GM23338 (cell line): Measurements from ENCODE around the gene SGCD.

Experiments
- CREB1 ChIP-seq: fragments of 250-450 bp; sonication (Bioruptor Pico); IDR thresholded peaks from 2 replicates; pipeline ENCODE4 v1.5.0; 2020; ENCODE audit warnings: low read depth, mild to moderate bottlenecking, moderate library complexity
- CTCF ChIP-seq, 2 experiments: fragments of 200-600 bp in 1 of 2; sonication (generic) in 1 of 2; conservative IDR thresholded peaks; 2 replicates each; pipeline versions ENCODE4 v1.5.1 to v1.6.1; 2016 to 2017; ENCODE audit warnings: antibody characterized with exemption in 2 of 2, low read depth in 2 of 2, mild to moderate bottlenecking in 2 of 2, moderate library complexity in 1 of 2
- EZH2 ChIP-seq: fragments of 200-600 bp; sonication (generic); IDR thresholded peaks from one replicate; pipeline ENCODE4 v1.8.0; 2017; ENCODE audit warnings: antibody characterized with exemption, mild to moderate bottlenecking, low read depth; ENCODE audit not compliant: unreplicated experiment
- EZH2phosphoT487 ChIP-seq: fragments of 200-600 bp; sonication (generic); IDR thresholded peaks from one replicate; pipeline ENCODE4 v1.8.1; 2018; ENCODE audit warnings: antibody characterized with exemption; ENCODE audit not compliant: unreplicated experiment
- JUNB ChIP-seq: IDR thresholded peaks from one replicate; pipeline ENCODE4 v1.6.1; 2016; ENCODE audit warnings: antibody characterized with exemption; ENCODE audit not compliant: unreplicated experiment
- POLR2AphosphoS5 ChIP-seq: IDR thresholded peaks from 2 replicates; pipeline ENCODE4 v1.6.1; 2016; ENCODE audit warnings: antibody characterized with exemption, low read depth
- REST ChIP-seq: IDR thresholded peaks from one replicate; pipeline ENCODE4 v1.6.1; 2018; ENCODE audit warnings: antibody characterized with exemption; ENCODE audit not compliant: unreplicated experiment
- ZNF114 ChIP-seq: fragments of 250-450 bp; sonication (Bioruptor Pico); IDR thresholded peaks from 2 replicates; pipeline ENCODE4 v1.5.0; 2020; ENCODE audit warnings: mild to moderate bottlenecking, moderate library complexity
- ZNF331 ChIP-seq: fragments of 250-450 bp; sonication (Bioruptor Pico); IDR thresholded peaks from 2 replicates; pipeline ENCODE4 v1.5.0; 2020; ENCODE audit warnings: low read depth, mild to moderate bottlenecking, moderate library complexity
- TF ChIP-seq, protein P1 (sequence below): IDR thresholded peaks from 2 replicates; pipeline ENCODE4 v1.6.1; 2016; ENCODE audit warnings: antibody characterized with exemption

DNA sequence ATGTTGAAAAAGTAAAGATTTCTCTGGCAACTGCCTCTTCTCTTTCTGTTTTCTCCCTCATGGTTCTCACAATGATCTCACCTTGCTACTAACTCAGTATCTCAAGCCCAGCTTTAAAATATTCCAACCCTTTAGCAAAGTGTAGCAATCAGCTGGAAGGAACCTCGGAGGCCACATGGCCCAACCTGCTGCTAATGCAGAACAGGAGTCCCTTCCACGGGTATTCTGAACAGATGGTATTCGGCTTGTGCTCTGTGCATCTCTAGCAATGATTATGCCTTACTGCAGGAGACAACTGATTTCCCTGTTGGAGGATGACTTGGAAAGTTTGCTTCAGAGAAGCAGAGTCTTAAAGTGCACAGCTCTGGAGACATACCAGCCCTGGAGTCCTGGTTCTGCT, 371.4 kb downstream of the SGCD start:
- no peak for TF ChIP-seq EZH2
- no peak for TF ChIP-seq CTCF (conservative IDR thresholded peaks at IDR 0.05; ENCODE audit: low read depth in 2 of 2)
- no peak for TF ChIP-seq ZNF114 (CRISPR knock-in tag)
- TF ChIP-seq REST, result no peak
- TF ChIP-seq EZH2phosphoT487, result no peak
- no peak for TF ChIP-seq POLR2AphosphoS5
- TF ChIP-seq CREB1, result no peak
- no peak for TF ChIP-seq JUNB
- no peak for TF ChIP-seq ZNF331 (CRISPR knock-in tag)
- TF ChIP-seq, protein P1, sequence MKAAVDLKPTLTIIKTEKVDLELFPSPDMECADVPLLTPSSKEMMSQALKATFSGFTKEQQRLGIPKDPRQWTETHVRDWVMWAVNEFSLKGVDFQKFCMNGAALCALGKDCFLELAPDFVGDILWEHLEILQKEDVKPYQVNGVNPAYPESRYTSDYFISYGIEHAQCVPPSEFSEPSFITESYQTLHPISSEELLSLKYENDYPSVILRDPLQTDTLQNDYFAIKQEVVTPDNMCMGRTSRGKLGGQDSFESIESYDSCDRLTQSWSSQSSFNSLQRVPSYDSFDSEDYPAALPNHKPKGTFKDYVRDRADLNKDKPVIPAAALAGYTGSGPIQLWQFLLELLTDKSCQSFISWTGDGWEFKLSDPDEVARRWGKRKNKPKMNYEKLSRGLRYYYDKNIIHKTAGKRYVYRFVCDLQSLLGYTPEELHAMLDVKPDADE, result no peak
